UCSD-AML1 (cell line): ENCODE measurements around the gene LRGUK.
"Not testable (repeated sequence)": the region's sequence is repeated elsewhere in the genome, so short reads cannot be mapped to it uniquely, and the experiment has no call there.

Experiments
- DNase-seq: peaks from one replicate; lab custom pipeline; 2025; ENCODE audit not compliant: unreplicated experiment; lab: John Stamatoyannopoulos, UW

The LRGUK gene

GRCh38 chr7:134186027-134186426, 58.9 kb downstream of the LRGUK start:
- no peak for DNase-seq

- DNase-seq: no peak
Observed at GRCh38 chr7:134186801-134187200, 59.7 kb downstream of the LRGUK start.

DNA sequence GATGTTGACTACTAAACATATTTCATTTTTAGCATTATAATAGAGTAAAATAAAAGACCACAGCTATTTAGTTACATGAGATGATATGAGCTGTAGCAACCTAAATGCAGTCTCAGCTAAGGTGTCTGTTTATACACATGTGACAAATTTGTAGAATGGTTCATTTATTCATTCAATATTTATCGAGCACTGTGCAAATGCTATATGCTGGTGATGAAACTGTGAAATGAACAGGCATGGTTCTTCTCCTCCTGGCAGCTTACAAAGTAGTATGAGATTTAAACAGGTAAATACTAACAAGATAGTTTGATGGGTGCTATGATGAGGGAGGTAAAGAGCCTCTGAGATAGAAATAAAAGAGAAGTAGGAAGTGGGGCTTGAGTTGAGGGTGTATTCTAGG, 60.8 kb downstream of the LRGUK start:
- DNase-seq: no peak

- no peak for DNase-seq
Observed at GRCh38 chr7:134188311-134188710, 61.2 kb downstream of the LRGUK start.

DNA sequence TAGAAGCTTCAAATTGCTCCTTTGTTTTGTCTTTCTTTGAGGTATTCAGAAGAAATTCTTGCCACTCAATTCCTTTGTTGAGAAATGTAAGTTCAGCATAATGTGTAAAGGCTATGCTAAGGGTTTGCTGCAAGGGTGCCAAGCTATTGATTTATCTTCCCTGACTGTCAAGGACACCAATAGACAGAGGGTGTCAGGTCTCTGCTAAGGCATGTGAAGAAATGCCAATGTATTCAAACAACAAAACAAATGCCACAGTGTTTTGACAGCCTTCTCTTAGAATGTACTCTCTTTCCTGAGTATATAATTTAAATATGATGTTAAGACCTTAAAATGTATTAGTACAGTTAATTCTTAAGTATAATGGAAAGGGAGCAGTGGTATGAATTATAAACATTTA, 62.4 kb downstream of the LRGUK start:
- no peak for DNase-seq

DNA sequence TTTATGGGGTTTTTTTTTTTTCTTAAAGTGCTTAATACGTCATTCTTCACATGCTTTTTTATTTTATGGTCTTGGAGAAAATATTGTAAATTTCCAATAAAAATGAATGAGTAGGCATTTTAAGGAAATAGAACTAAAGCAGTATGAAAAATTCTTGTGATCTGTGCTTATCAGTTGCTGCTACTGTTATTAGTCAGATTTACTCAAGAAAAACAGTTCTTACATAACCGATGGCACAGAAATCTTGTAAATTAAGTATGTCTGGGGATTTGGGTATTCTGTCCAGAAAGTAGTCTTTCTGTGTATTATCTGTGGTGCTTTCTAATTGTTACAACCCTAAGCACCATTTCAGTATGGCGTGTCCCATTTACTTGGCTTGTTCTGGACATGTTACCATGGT, 64.7 kb downstream of the LRGUK start:
- no peak for DNase-seq

- DNase-seq: no peak
Observed at GRCh38 chr7:134193240-134193639, 66.1 kb downstream of the LRGUK start.

DNA sequence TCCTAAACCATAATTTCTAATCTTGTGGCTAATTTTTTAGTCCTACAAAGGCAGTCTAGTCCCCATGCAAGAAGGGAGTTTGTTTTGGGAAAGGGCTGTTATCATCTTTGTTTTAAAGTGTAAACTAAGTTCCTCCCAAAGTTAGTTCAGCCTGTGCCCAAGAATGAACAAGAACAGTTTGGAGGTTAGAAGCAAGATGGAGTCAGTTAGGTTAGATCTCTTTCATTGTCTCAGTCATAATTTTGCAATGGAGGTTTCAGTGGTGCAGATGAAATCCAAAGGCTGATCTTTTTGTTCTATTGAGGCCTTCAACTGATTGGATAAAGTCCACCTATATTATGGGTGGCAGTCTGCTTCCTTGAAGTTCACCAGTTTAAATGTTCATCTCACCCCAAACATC, 68.1 kb downstream of the LRGUK start:
- DNase-seq: no peak

DNA sequence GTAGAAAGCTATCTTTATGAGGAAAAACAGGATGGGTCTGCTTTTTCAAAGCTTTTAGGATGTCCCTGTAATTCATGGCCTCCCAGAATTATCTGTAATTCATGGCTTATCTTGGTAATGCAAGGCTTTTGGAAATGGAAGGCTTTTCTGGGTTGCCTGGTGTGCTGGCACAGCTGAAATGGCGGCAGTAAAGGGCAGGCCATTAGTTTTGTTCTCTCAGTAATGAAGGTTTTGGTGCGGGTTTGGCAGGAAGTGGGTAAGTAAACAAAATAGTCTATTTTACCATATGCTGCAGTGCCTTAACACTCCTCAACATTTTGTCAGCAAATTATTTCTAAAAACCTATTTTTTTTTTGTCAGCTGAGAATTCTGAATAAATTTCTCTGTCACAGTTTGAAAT, 69.3 kb downstream of the LRGUK start:
- DNase-seq: no peak

DNA sequence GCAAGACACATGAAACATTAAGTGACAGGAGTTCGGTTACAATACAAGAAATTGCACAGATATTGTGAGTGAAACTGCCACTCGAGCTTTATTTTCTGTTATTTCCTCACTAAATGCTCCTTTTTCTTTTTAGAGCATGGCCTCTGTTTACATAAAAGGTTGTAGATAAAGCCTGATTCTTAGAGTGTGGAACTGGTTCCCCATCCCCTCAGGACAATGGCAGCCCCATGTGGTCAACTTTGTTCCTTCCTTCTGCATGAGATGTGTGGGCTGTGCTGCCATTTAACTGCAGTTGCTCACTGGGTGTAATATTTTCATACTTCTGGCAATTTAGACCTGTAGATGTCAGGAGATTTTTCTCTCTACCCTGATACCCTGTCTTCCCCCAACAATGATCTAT, 70.2 kb downstream of the LRGUK start:
- DNase-seq: no peak

GRCh38 chr7:134200970-134201369, 73.8 kb downstream of the LRGUK start:
- DNase-seq: no peak

- no peak for DNase-seq
Observed at GRCh38 chr7:134201569-134202261, 74.6 kb downstream of the LRGUK start.

DNA sequence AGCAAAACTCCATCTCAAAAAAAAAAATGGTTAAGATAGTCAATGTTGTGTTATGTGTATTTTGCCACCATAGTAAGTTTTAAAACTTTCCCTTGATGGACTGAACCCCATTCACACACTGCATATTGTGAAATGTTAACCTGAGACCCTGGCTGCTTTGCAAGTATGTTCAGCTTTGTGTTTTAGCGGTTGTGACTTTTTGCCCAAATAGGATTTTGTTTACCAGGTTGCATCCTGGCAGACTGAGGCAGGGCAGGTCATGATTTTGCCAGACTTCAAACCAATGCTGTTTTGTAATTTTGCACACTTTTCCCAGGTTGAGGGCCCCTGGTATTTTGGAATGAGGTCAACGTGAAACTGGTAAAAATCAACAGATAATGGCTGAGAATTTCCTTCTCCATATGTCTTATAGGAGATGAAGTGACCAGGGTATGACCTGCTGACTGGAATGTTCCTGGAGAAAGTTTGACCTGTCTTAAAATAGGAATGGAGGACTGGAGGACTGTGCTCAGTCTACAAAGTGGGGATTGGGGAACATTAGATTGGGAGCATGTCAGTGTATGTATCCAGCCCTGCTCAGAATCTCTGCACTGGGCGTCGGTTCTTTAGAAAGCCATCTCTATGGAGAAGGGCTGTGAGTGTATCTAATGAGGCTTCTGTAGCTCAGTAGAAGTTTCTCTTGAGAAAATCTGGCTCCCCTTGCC, 76.2 kb downstream of the LRGUK start:
- DNase-seq: no peak

DNA sequence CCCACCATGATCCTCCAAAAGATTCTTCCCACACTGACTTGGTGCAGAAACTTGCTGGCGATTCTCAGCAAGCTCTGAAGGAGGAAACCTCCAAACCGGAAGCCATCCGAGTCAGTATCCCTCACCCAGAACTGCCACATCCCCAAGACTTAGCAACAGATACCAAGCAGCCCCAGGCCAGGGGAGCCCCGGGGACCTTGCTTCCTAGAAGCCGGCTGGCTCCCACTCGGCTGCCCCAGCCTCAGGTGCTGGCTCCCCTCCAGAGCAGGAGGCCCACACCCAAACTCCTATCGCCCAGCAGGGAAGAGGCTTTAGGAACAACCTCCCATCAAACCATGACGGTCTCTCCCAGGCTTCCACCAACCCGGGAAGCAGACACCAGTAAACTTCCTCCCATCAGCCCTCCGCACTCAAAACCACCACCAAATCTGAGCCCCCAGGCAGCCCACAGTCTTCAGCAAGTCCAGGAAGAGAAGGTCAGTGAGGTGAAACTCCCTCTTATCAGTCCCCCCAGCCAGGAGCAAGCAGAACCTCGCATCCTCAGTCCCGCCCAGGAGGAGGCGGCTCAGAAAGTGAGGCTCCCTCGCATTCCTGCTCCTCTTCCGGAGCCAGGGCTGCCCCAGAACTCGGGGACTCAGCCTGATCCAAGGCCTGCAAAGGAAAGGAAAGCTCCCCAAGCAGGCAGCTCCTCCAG, 82.3 kb downstream of the LRGUK start:
- no peak for DNase-seq

DNA sequence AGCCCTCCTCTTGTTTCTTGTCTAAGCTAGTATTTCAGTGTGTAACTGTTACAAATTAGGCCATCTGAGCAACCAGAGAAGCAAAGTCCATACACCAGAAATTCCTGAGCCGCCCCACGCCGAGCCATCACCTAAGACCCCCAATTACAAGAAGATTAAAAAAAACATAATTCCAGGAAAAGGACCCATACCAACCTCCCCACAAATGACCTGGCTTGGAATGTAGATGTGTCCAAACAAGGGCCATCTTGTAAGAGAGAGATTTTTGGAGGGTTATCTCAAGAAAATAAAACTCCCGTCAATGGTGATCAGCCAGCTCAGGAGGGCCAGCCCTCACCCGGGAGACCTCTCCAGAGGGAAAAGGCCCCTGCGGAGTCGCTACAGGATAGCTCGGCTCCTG, 83.1 kb downstream of the LRGUK start:
- DNase-seq: no peak

- no peak for DNase-seq
Observed at GRCh38 chr7:134210976-134211663, 84.0 kb downstream of the LRGUK start.

GRCh38 chr7:134211817-134212216, 84.7 kb downstream of the LRGUK start:
- no peak for DNase-seq

DNA sequence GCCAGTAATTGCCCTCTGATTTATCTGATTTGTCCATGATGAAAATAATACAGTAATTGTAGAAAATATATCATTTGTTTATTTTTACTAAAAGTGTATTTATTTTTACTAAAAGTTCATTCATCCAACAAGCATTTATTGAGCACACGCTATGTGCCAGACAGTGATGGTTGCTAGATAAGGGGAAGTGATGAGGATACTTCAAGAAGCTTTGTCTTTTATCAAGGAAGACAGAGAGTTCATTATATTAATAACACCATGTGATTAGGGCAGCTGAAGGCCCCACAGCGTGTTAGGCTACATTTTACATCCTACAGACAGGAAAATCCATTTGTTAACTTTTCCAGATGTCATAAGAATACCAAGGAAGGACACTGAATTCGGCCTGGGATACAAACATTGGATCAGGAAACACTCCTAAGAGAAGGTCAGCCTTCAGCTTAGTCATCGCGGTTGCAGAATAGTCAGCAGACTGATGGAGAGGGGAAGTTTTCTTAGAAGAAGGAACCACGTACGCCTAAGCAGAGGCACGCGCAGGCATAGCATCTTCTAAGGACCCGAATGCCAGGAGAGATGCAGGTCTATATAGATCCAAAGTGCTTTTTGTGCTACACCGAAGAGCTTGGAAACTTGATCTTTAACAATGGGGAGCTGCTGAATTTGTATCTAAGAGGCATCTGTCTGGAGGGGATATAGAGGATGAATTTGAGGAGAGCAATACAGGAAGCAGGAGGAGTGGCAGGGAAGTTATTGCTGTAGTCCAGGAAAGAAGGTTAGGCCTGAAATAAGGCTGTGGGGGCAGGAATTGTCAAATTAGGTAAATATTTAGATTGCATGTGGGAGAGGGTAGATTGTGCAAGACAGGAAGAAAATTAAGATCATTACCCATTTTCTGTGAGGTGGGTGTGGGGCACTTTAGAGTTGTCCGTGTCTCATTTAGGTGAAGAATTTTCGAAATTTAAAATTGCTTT, 85.7 kb downstream of the LRGUK start:
- DNase-seq: no peak

- no peak for DNase-seq
Observed at GRCh38 chr7:134220236-134220635, 93.1 kb downstream of the LRGUK start.

- DNase-seq: not testable (repeated sequence)
Observed at GRCh38 chr7:134231296-134231695, 104.2 kb downstream of the LRGUK start.

GRCh38 chr7:134234216-134234615, 107.1 kb downstream of the LRGUK start:
- no peak for DNase-seq
